H1 (cell line): ENCODE measurements around the gene ELMO1. TPM values are rescaled to one million over a fixed set of nuclear protein-coding genes. Genes with fewer than 3 reads are reported as not detected.

Experiments used
- CTCF ChIA-PET: fragments of 300-600 bp; sonication (Branson Sonifier 250); formaldehyde crosslinking; loops from one replicate; lab custom pipeline; 2021; ENCODE audit not compliant: partially characterized antibody; lab: Charles Lee
- POLR2A ChIA-PET: fragments of 300-600 bp; sonication (Branson Sonifier 250); formaldehyde crosslinking; loops from one replicate; lab custom pipeline; 2021; ENCODE audit warnings: inconsistent platforms; ENCODE audit not compliant: partially characterized antibody; lab: Charles Lee
- DNase-seq, 2 experiments: peaks; one replicate each; pipeline versions ENCODE4 v3.0.0 to v3.0.0-alpha.2; 2010 to 2022; ENCODE audit warnings: low spot score in 2 of 2, low read depth in 1 of 2, mixed read lengths in 1 of 2
- FAIRE-seq: peaks from 2 replicates; lab custom pipeline; 2011; peaks lifted over from hg19 to GRCh38; lab: Jason Lieb, UNC
- H2AFZ ChIP-seq: 2 replicates; pipeline ENCODE4 v1.8.1; 2012; ENCODE audit warnings: low read length, inconsistent platforms
- H2AK5ac ChIP-seq: 2 replicates; pipeline ENCODE4 v1.6.1; 2013; ENCODE audit warnings: low read depth, low read length
- H2BK120ac ChIP-seq: replicated peaks from 2 replicates; pipeline ENCODE3; 2013; ENCODE audit warnings: low read depth, low read length, inconsistent platforms
- H2BK12ac ChIP-seq: 2 replicates; pipeline ENCODE4 v1.6.1; 2013; ENCODE audit warnings: low read depth, low read length
- H2BK15ac ChIP-seq: 2 replicates; pipeline ENCODE4 v1.6.1; 2013; ENCODE audit warnings: low read length
- H2BK20ac ChIP-seq: 2 replicates; pipeline ENCODE4 v1.6.1; 2013; ENCODE audit warnings: low read length
- H2BK5ac ChIP-seq: 2 replicates; pipeline ENCODE4 v1.6.1; 2013; ENCODE audit warnings: low read depth, low read length
- H3K14ac ChIP-seq: 2 replicates; pipeline ENCODE4 v1.6.1; 2013; ENCODE audit warnings: inconsistent platforms; ENCODE audit not compliant: insufficient read length
- H3K18ac ChIP-seq: 2 replicates; pipeline ENCODE4 v1.6.1; 2013; ENCODE audit warnings: low read length; ENCODE audit errors: extremely low read depth
- H3K23ac ChIP-seq: 2 replicates; pipeline ENCODE4 v1.6.1; 2013; ENCODE audit warnings: inconsistent platforms; ENCODE audit not compliant: insufficient read length
- H3K23me2 ChIP-seq: 2 replicates; pipeline ENCODE4 v1.6.1; 2013; ENCODE audit warnings: low read depth, low read length
- H3K27ac ChIP-seq: 2 replicates; pipeline ENCODE4 v1.6.1; 2011; ENCODE audit warnings: low read depth, low read length, inconsistent platforms
- H3K27me3 ChIP-seq, 4 experiments: replicated peaks in 1 of 4; 1 replicate in 1 of 4; 2 replicates in 3 of 4; pipeline versions ENCODE4 v1.6.1 to v1.8.1; 2011 to 2013; ENCODE audit warnings: low read length in 3 of 4, mild to moderate bottlenecking in 3 of 4, inconsistent platforms in 2 of 4, mixed read lengths in 2 of 4, moderate library complexity in 1 of 4; ENCODE audit not compliant: control insufficient read depth in 3 of 4, insufficient read depth in 3 of 4; ENCODE audit errors: extremely low read depth in 1 of 4
- H3K36me3 ChIP-seq, 4 experiments: 2 replicates each; pipeline versions ENCODE4 v1.6.1 to v1.8.1; 2011 to 2013; ENCODE audit warnings: mild to moderate bottlenecking in 4 of 4, low read length in 3 of 4, moderate library complexity in 2 of 4, control low read depth in 1 of 4, inconsistent platforms in 1 of 4; ENCODE audit not compliant: insufficient read depth in 4 of 4, control insufficient read depth in 2 of 4
- H3K4ac ChIP-seq: replicated peaks from 2 replicates; pipeline ENCODE3; 2013; ENCODE audit warnings: low read length, low read depth, mixed read lengths, inconsistent platforms; ENCODE audit not compliant: insufficient read length
- H3K4me1 ChIP-seq, 4 experiments: replicated peaks in 1 of 4; 1 replicate in 1 of 4; 2 replicates in 3 of 4; pipeline versions ENCODE4 v1.6.1 to v1.8.1; 2011 to 2013; ENCODE audit warnings: low read length in 3 of 4, inconsistent platforms in 2 of 4, mixed read lengths in 1 of 4; ENCODE audit not compliant: insufficient read depth in 4 of 4, control insufficient read depth in 3 of 4
- H3K4me2 ChIP-seq, 2 experiments: 2 replicates each; pipeline versions ENCODE4 v1.6.1 to v1.8.1; 2011 to 2013; ENCODE audit warnings: low read depth in 2 of 2, low read length in 2 of 2, control low read depth in 1 of 2, inconsistent platforms in 1 of 2, mild to moderate bottlenecking in 1 of 2; ENCODE audit not compliant: insufficient read depth in 1 of 2
- H3K4me3 ChIP-seq, 4 experiments: fragments of 200-600, 300-600 bp in 1 of 4; sonication (generic), shearing (Covaris generic), sonication (Bioruptor Twin) in 1 of 4; 2 replicates each; pipeline versions ENCODE4 v1.5.1 to v1.8.1; 2011 to 2016; ENCODE audit warnings: low read length in 4 of 4, low read depth in 3 of 4, control low read depth in 2 of 4, inconsistent platforms in 2 of 4, mild to moderate bottlenecking in 2 of 4, mixed read lengths in 1 of 4, moderate library complexity in 1 of 4; ENCODE audit not compliant: insufficient read depth in 2 of 4; ENCODE audit errors: extremely low read depth in 1 of 4
- H3K56ac ChIP-seq: replicated peaks from 2 replicates; pipeline ENCODE3; 2013; ENCODE audit warnings: low read depth, mild to moderate bottlenecking, mixed read lengths, low read length, inconsistent platforms; ENCODE audit not compliant: insufficient read length
- H3K79me1 ChIP-seq: 2 replicates; pipeline ENCODE4 v1.6.1; 2013; ENCODE audit warnings: low read depth, low read length, control low read depth
- H3K79me2 ChIP-seq, 2 experiments: 2 replicates each; pipeline versions ENCODE4 v1.6.1 to v1.8.1; 2012 to 2013; ENCODE audit warnings: low read length in 2 of 2, mild to moderate bottlenecking in 2 of 2, inconsistent platforms in 1 of 2; ENCODE audit not compliant: insufficient read depth in 2 of 2, control insufficient read depth in 1 of 2
- H3K9ac ChIP-seq, 4 experiments: replicated peaks in 1 of 4; 1 replicate in 1 of 4; 2 replicates in 3 of 4; pipeline versions ENCODE4 v1.6.1 to v1.8.1; 2011 to 2013; ENCODE audit warnings: low read depth in 3 of 4, low read length in 3 of 4, control low read depth in 2 of 4, mild to moderate bottlenecking in 2 of 4, moderate library complexity in 2 of 4, inconsistent platforms in 1 of 4; ENCODE audit errors: extremely low read depth in 1 of 4
- H3K9me3 ChIP-seq, 2 experiments: 2 replicates each; pipeline versions ENCODE4 v1.6.1 to v1.8.1; 2012 to 2013; ENCODE audit warnings: mild to moderate bottlenecking in 2 of 2, moderate library complexity in 2 of 2, control low read depth in 1 of 2, inconsistent platforms in 1 of 2, low read depth in 1 of 2, low read length in 1 of 2, mixed read lengths in 1 of 2; ENCODE audit not compliant: insufficient read depth in 2 of 2
- H4K20me1 ChIP-seq, 2 experiments: replicated peaks in 1 of 2; 2 replicates each; pipeline versions ENCODE3 to v1.8.1; 2011 to 2013; ENCODE audit warnings: inconsistent platforms in 2 of 2, low read length in 2 of 2, mild to moderate bottlenecking in 1 of 2; ENCODE audit not compliant: insufficient read depth in 2 of 2, control insufficient read depth in 1 of 2
- H4K5ac ChIP-seq: 2 replicates; pipeline ENCODE4 v1.6.1; 2013; ENCODE audit warnings: low read length, low read depth, mixed read lengths, inconsistent platforms; ENCODE audit not compliant: insufficient read length
- H4K8ac ChIP-seq: 2 replicates; pipeline ENCODE4 v1.8.0; 2013; ENCODE audit warnings: mild to moderate bottlenecking, moderate library complexity, low read length, inconsistent platforms; ENCODE audit not compliant: insufficient read depth; ENCODE audit errors: extremely low read depth
- H4K91ac ChIP-seq: replicated peaks from 2 replicates; pipeline ENCODE3; 2013; ENCODE audit warnings: low read length, mixed read lengths, inconsistent platforms; ENCODE audit not compliant: insufficient read length
- BACH1 ChIP-seq: IDR thresholded peaks from 2 replicates; pipeline ENCODE4 v1.6.1; 2012; ENCODE audit warnings: low read length, improper control_type of control experiment
- polyA plus RNA-seq, 7 experiments: library from polyadenylated mRNA; depleted of rRNA in 3 of 7; stranded (reverse) in 5 of 7; unstranded in 2 of 7; fragments of >200 nt in 5 of 7; fragments of 200-250 nt in 2 of 7; gene quantifications; 1 replicate in 5 of 7; 2 replicates in 1 of 7; 4 replicates in 1 of 7; pipeline versions ENCODE4 v1.2.1 to v1.2.3, GENCODE V29; 2011 to 2013; ENCODE audit warnings: missing spikeins in 2 of 7, mixed read lengths in 2 of 7
- total RNA-seq: library from RNA; stranded (reverse); fragmentation: NEBNext Ultra II Directional; extraction: Animal tissue kit (Norgen Biotek cat#: 25700); gene quantifications from 2 replicates; pipeline ENCODE4 v1.2.1, GENCODE V29; 2021

The ELMO1 gene
- total and polyA plus RNA-seq, 2 of the 8 experiments (the other 6 are each of a cell fraction or from before 2014, with no cell fraction given) = 18.4 to 21.0 TPM

GRCh38 chr7:37038706-37039105, 410.0 kb downstream of the ELMO1 start:
- Histone ChIP-seq H2AK5ac (no peak overlapping the region), H3K56ac (no peak overlapping the region), H3K27me3 (no peaks in the 10 kb centered on the region), H3K9me3 (no peaks in the 10 kb centered on the region), H2BK15ac (no peak overlapping the region), H3K79me1 (no peaks in the 10 kb centered on the region), H2BK20ac (no peak overlapping the region), H4K91ac (no peak overlapping the region), H2BK120ac (no peak overlapping the region), H3K4me2 (no peak overlapping the region), H3K27ac (no peak overlapping the region), H2BK5ac (no peak overlapping the region), H3K4me1 (no peaks in the 10 kb centered on the region), H4K5ac (no peak overlapping the region), H3K23ac (no peak overlapping the region), H3K23me2 (no peaks in the 10 kb centered on the region), H3K36me3 (no peaks in the 10 kb centered on the region), H3K18ac (no peak overlapping the region), H3K4me3 (no peak overlapping the region), H4K20me1 (no peaks in the 10 kb centered on the region), H3K4ac (no peak overlapping the region), H2BK12ac (no peak overlapping the region), H4K8ac (no peak overlapping the region), H2AFZ (no peak overlapping the region), H3K14ac (no peak overlapping the region), H3K9ac (no peak overlapping the region), H3K79me2 (no peaks in the 10 kb centered on the region)
- FAIRE-seq (no peak), DNase-seq (no peak)
- no peak for TF ChIP-seq BACH1
- CTCF ChIA-PET = interaction anchor here (1.6 kb wide), 1 partner anchor 8 kb away, joined by 5 read pairs; no protein-coding TSS in a partner anchor
- POLR2A ChIA-PET = no interaction called here
